ENCODE measurements around the gene NR4A3.

DNA sequence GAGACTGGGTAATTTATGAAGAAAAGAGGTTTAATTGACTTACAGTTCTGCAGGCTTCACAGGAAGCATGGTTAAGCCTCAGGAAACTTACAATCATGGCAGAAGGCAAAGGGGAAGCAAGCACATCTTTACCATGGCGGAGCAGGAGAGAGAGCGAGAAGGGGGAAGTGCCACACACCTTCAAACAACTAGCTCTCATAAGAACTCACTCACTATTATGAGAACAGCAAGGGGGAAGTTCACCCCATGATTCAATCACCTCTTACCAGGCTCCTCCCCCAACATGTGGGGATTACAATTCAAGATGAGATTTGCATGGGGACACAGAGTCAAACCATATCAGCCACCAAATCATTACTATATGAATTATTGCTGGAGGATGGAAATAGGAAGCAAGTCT, 54.5 kb downstream of the NR4A3 start:
- TF ChIP-seq, protein P1, sequence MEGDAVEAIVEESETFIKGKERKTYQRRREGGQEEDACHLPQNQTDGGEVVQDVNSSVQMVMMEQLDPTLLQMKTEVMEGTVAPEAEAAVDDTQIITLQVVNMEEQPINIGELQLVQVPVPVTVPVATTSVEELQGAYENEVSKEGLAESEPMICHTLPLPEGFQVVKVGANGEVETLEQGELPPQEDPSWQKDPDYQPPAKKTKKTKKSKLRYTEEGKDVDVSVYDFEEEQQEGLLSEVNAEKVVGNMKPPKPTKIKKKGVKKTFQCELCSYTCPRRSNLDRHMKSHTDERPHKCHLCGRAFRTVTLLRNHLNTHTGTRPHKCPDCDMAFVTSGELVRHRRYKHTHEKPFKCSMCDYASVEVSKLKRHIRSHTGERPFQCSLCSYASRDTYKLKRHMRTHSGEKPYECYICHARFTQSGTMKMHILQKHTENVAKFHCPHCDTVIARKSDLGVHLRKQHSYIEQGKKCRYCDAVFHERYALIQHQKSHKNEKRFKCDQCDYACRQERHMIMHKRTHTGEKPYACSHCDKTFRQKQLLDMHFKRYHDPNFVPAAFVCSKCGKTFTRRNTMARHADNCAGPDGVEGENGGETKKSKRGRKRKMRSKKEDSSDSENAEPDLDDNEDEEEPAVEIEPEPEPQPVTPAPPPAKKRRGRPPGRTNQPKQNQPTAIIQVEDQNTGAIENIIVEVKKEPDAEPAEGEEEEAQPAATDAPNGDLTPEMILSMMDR (IDR thresholded peaks at IDR 0.05; ENCODE audit: poor library complexity): no peak
- TF ChIP-seq EZH2phosphoT487 (IDR thresholded peaks at IDR 0.05; ENCODE audit: low read depth, severe bottlenecking, unreplicated experiment): no peak

Data from hepatocyte (in vitro differentiated cells).